GM12878 (cell line): Measurements from ENCODE around the gene KPTN. TPM values are rescaled to one million over a fixed set of nuclear protein-coding genes. Genes with fewer than 3 reads are reported as not detected.

Experiments used
- ASH2L ChIP-seq: fragments of 300-600, 200-600 bp; sonication (generic); IDR thresholded peaks from 2 replicates; pipeline ENCODE4 v1.6.1; 2017; ENCODE audit warnings: low read depth, mild to moderate bottlenecking, borderline replicate concordance
- BCL3 ChIP-seq: IDR thresholded peaks from 2 replicates; pipeline ENCODE4 v1.6.1; 2011; ENCODE audit warnings: borderline replicate concordance, low read depth, mild to moderate bottlenecking, moderate library complexity, low read length; ENCODE audit not compliant: insufficient read depth, poor library complexity, severe bottlenecking
- BMI1 ChIP-seq: fragments of 450-650 bp; IDR thresholded peaks from 2 replicates; pipeline ENCODE4 v1.6.1; 2016; ENCODE audit warnings: mild to moderate bottlenecking, moderate library complexity, borderline replicate concordance
- CBX5 ChIP-seq: sonication (generic); IDR thresholded peaks from 2 replicates; pipeline ENCODE4 v1.6.1; 2016; ENCODE audit warnings: low read depth, moderate library complexity, mild to moderate bottlenecking, inconsistent platforms
- DPF2 ChIP-seq: fragments of 450-650 bp; IDR thresholded peaks from 2 replicates; pipeline ENCODE4 v1.6.1; 2017; ENCODE audit warnings: mild to moderate bottlenecking
- ESRRA ChIP-seq: IDR thresholded peaks from 2 replicates; pipeline ENCODE4 v1.6.1; 2012; ENCODE audit warnings: mild to moderate bottlenecking, low read length, improper control_type of control experiment
- EZH2 ChIP-seq: IDR thresholded peaks from 2 replicates; pipeline ENCODE4 v1.6.1; 2012; ENCODE audit warnings: low read depth, mild to moderate bottlenecking, control low read depth, inconsistent platforms, low read length, borderline replicate concordance; ENCODE audit not compliant: control insufficient read depth
- FOS ChIP-seq: IDR thresholded peaks from 3 replicates; pipeline ENCODE4 v1.6.1; 2011; ENCODE audit warnings: borderline replicate concordance; ENCODE audit not compliant: insufficient read length; ENCODE audit errors: extremely low read depth
- FOXM1 ChIP-seq: IDR thresholded peaks from 2 replicates; pipeline ENCODE4 v1.6.1; 2012; ENCODE audit warnings: low read depth, mild to moderate bottlenecking, inconsistent platforms, low read length, moderate library complexity
- GATAD2B ChIP-seq: fragments of 450-650 bp; conservative IDR thresholded peaks from 2 replicates; pipeline ENCODE4 v1.6.1; 2017; ENCODE audit warnings: low read depth, mild to moderate bottlenecking, moderate library complexity
- KLF5 ChIP-seq: fragments of 450-650 bp; IDR thresholded peaks from 2 replicates; pipeline ENCODE4 v1.6.1; 2014; ENCODE audit warnings: mild to moderate bottlenecking; ENCODE audit not compliant: partially characterized antibody
- MEF2A ChIP-seq: IDR thresholded peaks from 2 replicates; pipeline ENCODE4 v1.6.1; 2011; ENCODE audit warnings: low read depth, mild to moderate bottlenecking, low read length, moderate library complexity; ENCODE audit not compliant: insufficient read depth
- MEF2B ChIP-seq: fragments of 450-650 bp; IDR thresholded peaks from 2 replicates; pipeline ENCODE4 v1.6.1; 2018; ENCODE audit warnings: mild to moderate bottlenecking, moderate library complexity; ENCODE audit not compliant: partially characterized antibody, poor library complexity, severe bottlenecking
- MTA2 ChIP-seq: fragments of 450-650 bp; IDR thresholded peaks from 2 replicates; pipeline ENCODE4 v1.6.1; 2016; ENCODE audit warnings: low read depth, mild to moderate bottlenecking, moderate library complexity
- MYC ChIP-seq: IDR thresholded peaks from 2 replicates; pipeline ENCODE4 v1.6.1; 2011; ENCODE audit warnings: mild to moderate bottlenecking, low read length, moderate library complexity, inconsistent platforms; ENCODE audit not compliant: insufficient read depth, insufficient replicate concordance, insufficient read length, severe bottlenecking
- NBN ChIP-seq: fragments of 450-650 bp; IDR thresholded peaks from 2 replicates; pipeline ENCODE4 v1.6.1; 2016
- NFIC ChIP-seq: IDR thresholded peaks from 2 replicates; pipeline ENCODE4 v1.6.1; 2012; ENCODE audit warnings: low read depth, mild to moderate bottlenecking, inconsistent platforms, low read length, moderate library complexity
- NFXL1 ChIP-seq: fragments of 450-650 bp; IDR thresholded peaks from 2 replicates; pipeline ENCODE4 v1.6.1; 2017; ENCODE audit warnings: antibody characterized with exemption, mild to moderate bottlenecking, borderline replicate concordance
- RFX5 ChIP-seq: IDR thresholded peaks from 2 replicates; pipeline ENCODE4 v1.6.1; 2011; ENCODE audit warnings: low read depth, low read length, improper control_type of control experiment
- SMAD5 ChIP-seq: IDR thresholded peaks from 2 replicates; pipeline ENCODE4 v1.6.1; 2016; ENCODE audit warnings: antibody characterized with exemption, low read depth
- SPI1 ChIP-seq: IDR thresholded peaks from 2 replicates; pipeline ENCODE4 v1.6.1; 2011; ENCODE audit warnings: low read depth, mild to moderate bottlenecking, low read length, moderate library complexity, borderline replicate concordance; ENCODE audit not compliant: insufficient read depth
- STAT1 ChIP-seq: fragments of 450-650 bp; conservative IDR thresholded peaks from 2 replicates; pipeline ENCODE4 v1.6.1; 2014; ENCODE audit warnings: antibody characterized with exemption, mild to moderate bottlenecking
- SUZ12 ChIP-seq: fragments of 200-600 bp; sonication (generic); IDR thresholded peaks from one replicate; pipeline ENCODE4 v1.6.1; 2018; ENCODE audit warnings: antibody characterized with exemption, mild to moderate bottlenecking; ENCODE audit not compliant: unreplicated experiment
- TBL1XR1 ChIP-seq: IDR thresholded peaks from 2 replicates; pipeline ENCODE4 v1.6.1; 2012; ENCODE audit warnings: low read depth, low read length, improper control_type of control experiment
- USF1 ChIP-seq: IDR thresholded peaks from 2 replicates; pipeline ENCODE4 v1.6.1; 2011; ENCODE audit warnings: borderline replicate concordance, low read depth, mild to moderate bottlenecking, moderate library complexity, mixed read lengths, low read length; ENCODE audit not compliant: insufficient read depth; ENCODE audit errors: extremely low read length
- YBX1 ChIP-seq: fragments of 450-650 bp; IDR thresholded peaks from 2 replicates; pipeline ENCODE4 v1.6.1; 2016; ENCODE audit warnings: antibody characterized with exemption
- polyA plus RNA-seq, 11 experiments: library from polyadenylated mRNA; depleted of rRNA in 4 of 11; unstranded in 6 of 11; stranded (reverse) in 5 of 11; fragments of >200 nt; fragmentation: Nextera tagmentation in 4 of 11; fragmentation: Illumina TruSeq in 1 of 11; extraction: Ambion mirVana in 4 of 11; extraction: Trizol in 1 of 11; gene quantifications; 1 replicate in 1 of 11; 2 replicates in 10 of 11; pipeline versions ENCODE4 v1.2.1 to v1.2.3, GENCODE V29; 2011 to 2016; ENCODE audit warnings: inconsistent platforms in 2 of 11, missing spikeins in 2 of 11, low read depth in 1 of 11
- total RNA-seq, 4 experiments: library from RNA; depleted of rRNA in 3 of 4; stranded (reverse); fragments of >200 nt in 3 of 4; fragmentation: Illumina TruSeq in 1 of 4; extraction: Trizol in 1 of 4; gene quantifications; 2 replicates each; pipeline versions ENCODE4 v1.2.1 to v1.2.3, GENCODE V29; 2013 to 2021
- TF ChIP-seq, protein P1 (sequence below): fragments of 450-650 bp; IDR thresholded peaks from 2 replicates; pipeline ENCODE4 v1.6.1; 2016; ENCODE audit warnings: mild to moderate bottlenecking
- TF ChIP-seq, protein P2 (sequence below): fragments of 450-650 bp; IDR thresholded peaks from 2 replicates; pipeline ENCODE4 v1.6.1; 2016; ENCODE audit warnings: mild to moderate bottlenecking

KPTN gene
- total and polyA plus RNA-seq, 10 of the 15 experiments (the other 5 are each of a cell fraction or from before 2014, with no cell fraction given) = 0.60 to 10.1 (median 6.0) TPM

DNA sequence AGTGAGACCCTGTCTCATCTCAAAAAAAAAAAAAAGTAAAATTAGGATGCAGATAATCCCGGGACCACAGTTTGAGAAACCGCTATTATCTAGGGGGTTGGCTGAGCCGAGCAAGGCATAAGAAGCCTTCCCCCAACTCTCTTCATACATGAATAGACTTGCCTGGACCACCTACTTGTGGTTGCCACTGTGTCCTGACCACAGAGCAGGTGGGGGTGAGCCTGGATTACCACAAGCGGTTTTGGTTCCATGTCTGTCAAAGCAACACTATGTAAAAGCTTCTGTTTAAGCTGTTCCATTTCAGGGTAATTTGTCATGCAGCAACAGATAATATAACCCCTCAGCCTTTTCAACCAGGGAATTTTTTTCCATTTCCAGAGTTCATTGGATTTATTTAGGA is 34.1 kb upstream of the KPTN start (continued):
- TF ChIP-seq CBX5 (0 out of 2 replicates have a peak, but pooled peaks have one; percentile 74), MEF2B (peak; percentile 68), BCL3 (peak; percentile 71), MEF2A (peak; percentile 56), NFXL1 (no peak), BMI1 (peak; percentile 66; the same call in 1 of the 2 replicates), USF1 (no peak), MYC (no peak), ASH2L (no peak), MTA2 (peak; percentile 91), SUZ12 (no peak), TBL1XR1 (peak; percentile 90), EZH2 (peak; percentile 94; the same call in 1 of the 2 replicates), KLF5 (peak; percentile 67), NFIC (peak; percentile 95), RFX5 (no peak), STAT1 (no peak), YBX1 (no peak), DPF2 (peak; percentile 93), NBN (peak; percentile 95), GATAD2B (peak; percentile 87), SMAD5 (no peak), FOS (no peak), FOXM1 (peak; percentile 87), ESRRA (no peak), SPI1 (no peak)
- TF ChIP-seq, protein P1, sequence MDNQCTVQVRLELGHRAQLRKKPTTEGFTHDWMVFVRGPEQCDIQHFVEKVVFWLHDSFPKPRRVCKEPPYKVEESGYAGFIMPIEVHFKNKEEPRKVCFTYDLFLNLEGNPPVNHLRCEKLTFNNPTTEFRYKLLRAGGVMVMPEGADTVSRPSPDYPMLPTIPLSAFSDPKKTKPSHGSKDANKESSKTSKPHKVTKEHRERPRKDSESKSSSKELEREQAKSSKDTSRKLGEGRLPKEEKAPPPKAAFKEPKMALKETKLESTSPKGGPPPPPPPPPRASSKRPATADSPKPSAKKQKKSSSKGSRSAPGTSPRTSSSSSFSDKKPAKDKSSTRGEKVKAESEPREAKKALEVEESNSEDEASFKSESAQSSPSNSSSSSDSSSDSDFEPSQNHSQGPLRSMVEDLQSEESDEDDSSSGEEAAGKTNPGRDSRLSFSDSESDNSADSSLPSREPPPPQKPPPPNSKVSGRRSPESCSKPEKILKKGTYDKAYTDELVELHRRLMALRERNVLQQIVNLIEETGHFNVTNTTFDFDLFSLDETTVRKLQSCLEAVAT = peak; percentile 99
- TF ChIP-seq, protein P2, sequence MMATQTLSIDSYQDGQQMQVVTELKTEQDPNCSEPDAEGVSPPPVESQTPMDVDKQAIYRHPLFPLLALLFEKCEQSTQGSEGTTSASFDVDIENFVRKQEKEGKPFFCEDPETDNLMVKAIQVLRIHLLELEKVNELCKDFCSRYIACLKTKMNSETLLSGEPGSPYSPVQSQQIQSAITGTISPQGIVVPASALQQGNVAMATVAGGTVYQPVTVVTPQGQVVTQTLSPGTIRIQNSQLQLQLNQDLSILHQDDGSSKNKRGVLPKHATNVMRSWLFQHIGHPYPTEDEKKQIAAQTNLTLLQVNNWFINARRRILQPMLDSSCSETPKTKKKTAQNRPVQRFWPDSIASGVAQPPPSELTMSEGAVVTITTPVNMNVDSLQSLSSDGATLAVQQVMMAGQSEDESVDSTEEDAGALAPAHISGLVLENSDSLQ = peak; percentile 93
